HG03460 (cell line): Measurements from ENCODE around the gene NCKAP5.

Experiments used
- ATAC-seq: cut with Tn5 transposase; IDR thresholded peaks from one replicate; pipeline ENCODE4 v1.9.1; 2021; ENCODE audit not compliant: unreplicated experiment

NCKAP5 gene

GRCh38 chr2:132915812-132916549 is 652.3 kb downstream of the NCKAP5 start:
- ATAC-seq: peak; percentile 62

GRCh38 chr2:132911726-132912724 is 656.2 kb downstream of the NCKAP5 start:
- ATAC-seq: no peak

DNA sequence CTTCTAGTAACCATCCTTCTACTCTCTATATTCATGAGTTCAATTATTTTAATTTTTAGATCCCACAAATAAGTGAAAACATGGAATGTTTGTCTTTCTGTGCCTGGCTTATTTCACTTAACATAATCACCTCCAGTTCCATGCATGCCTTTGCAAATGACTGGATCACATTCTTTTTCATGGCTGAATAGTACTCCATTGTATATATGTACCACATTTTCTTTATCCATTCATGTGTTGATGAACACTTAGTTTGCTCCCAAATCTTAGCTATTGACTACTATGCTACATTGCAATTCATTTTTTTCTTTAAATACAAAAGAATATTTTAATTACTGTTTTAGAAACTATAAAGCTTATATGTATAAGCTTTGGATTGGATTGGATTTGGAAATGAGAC is 657.8 kb downstream of the NCKAP5 start:
- no peak for ATAC-seq

- no peak for ATAC-seq
Measured at GRCh38 chr2:132909427-132909826, 658.8 kb downstream of the NCKAP5 start.

GRCh38 chr2:132904142-132904842 is 664.0 kb downstream of the NCKAP5 start:
- ATAC-seq: no peak

DNA sequence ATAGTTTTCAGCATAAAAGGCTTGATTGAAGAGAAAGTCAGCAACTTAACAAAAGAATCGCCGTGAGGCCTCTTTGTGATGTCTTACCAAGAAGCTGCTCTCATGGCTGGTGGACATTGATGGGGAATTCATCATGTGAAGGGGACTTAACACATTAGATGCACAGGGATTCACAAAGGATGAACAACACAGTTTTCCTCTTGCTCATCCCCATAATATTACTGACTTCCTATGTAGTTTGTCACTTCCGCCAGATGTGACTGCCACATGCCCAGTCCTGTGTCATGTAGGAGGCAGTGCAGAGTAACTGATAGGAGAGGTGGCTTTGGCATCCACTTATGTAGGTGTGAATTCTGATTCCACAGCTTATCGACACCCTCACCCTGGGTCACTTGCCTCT is 665.6 kb downstream of the NCKAP5 start:
- ATAC-seq: no peak

DNA sequence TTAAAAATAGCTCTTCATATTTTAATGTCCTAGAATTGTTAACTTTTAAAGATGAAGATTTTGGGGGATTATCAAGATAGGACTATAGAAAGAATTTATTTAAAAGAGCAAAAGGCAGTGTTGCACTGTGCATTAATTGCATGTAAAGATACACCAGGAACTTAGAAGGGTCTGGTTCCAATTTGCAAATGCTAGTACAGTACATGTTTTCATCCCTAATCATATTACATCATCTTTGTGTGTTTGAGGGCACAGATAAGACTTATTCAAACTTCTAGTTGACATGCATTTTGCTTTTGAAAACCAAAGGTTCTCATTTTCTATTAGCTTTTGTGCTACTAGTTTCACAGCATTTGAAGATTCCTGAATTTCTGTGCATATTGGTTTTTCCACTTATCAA is 666.6 kb downstream of the NCKAP5 start:
- no peak for ATAC-seq

GRCh38 chr2:132897111-132897510 is 671.2 kb downstream of the NCKAP5 start:
- ATAC-seq: no peak

DNA sequence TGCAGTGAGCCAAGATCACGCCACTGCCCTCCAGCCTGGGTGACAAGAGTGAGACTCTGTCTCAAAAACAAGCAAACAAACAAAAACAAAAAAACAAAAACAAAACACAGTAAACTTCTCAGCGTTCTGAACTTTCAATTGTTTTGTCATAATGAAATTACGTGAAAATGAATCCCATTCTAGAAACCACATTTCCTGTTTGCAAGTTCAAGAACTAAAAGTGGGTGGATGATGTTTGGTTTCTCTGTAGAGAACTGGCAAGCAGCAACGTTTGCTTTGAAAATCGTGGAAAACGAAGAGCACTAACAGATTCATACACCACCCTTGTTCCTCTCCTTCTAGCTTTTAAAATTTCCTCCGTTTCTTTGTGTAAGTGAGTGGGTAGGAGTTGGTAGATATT is 672.2 kb downstream of the NCKAP5 start:
- no peak for ATAC-seq

DNA sequence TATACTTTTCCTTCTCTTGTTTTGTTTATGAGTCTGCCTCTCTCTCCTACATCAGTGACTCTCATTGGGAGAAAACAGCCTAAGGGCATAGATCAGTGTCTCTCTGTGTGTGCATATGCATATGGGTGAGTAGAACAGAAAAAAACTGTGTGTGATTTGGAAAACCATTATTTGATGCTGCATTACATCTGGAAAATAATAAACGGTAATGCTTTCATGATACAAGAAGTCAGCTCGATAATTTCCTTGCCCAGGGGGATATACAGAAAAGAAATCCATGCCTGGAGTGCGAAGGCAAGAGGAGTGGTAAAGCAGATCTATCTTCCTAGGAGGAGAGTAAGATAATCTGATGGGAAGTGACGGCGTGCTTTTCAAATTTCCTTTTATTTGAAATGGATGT is 676.8 kb downstream of the NCKAP5 start:
- no peak for ATAC-seq

DNA sequence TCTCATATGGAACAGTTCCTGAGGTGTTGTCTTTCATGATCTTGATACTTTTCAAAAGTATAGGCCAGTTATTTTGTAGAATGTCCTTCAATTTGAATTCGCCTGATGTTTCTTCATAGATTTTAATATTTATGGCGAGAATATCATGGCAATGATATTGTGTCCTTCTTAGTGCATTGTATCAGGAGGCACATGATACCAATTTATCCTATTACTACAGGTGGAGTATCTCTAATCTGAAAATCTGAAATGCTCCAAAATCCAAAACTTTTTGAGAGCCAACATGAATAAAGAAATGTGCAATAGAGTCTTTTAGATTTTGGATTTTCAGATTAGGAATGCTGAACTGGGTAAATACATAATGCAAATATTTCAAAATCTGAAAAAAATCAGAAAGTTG is 681.7 kb downstream of the NCKAP5 start:
- no peak for ATAC-seq

GRCh38 chr2:132884705-132885104 is 683.6 kb downstream of the NCKAP5 start:
- ATAC-seq: no peak

GRCh38 chr2:132884292-132884691 is 684.0 kb downstream of the NCKAP5 start:
- ATAC-seq: no peak

DNA sequence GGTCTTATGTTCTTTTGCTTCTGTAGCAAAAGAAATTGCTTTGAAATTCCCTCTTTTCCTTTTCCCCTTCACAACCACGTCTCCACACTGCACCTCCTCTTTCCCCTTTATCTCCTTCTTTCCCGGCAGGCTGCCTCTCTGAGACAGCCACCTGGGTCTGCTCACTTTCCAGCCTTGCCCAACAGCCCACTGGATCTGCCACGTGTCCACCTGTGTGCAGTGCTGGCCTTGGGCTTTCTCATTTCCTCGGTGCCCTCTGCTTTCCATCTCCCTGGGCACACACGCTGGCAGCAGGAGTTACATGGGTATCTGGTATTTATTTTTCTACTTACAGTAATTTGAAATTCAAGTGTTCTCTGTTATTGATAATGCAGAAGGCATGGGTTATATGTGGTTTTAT is 684.8 kb downstream of the NCKAP5 start:
- no peak for ATAC-seq

DNA sequence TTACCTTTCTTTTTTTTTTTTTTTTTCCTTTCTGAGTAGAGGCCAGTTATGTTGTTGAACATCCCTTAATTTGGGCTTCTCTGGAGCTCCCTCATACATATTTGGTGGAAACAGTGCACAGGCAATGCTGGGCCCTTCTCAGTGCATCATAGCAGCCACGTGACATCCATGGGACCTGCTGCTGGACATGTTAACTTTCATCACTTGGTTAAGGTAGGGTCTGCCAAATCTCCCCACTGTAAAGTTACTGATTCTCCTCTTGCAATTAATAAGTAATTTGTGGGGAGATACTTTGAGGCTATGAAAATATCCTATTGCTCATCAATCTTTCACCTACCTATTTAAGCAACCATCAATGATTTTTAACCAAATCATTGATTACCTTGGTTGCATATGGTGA is 686.7 kb downstream of the NCKAP5 start:
- ATAC-seq: no peak

- ATAC-seq: no peak
Measured at GRCh38 chr2:132877923-132878322, 690.3 kb downstream of the NCKAP5 start.

DNA sequence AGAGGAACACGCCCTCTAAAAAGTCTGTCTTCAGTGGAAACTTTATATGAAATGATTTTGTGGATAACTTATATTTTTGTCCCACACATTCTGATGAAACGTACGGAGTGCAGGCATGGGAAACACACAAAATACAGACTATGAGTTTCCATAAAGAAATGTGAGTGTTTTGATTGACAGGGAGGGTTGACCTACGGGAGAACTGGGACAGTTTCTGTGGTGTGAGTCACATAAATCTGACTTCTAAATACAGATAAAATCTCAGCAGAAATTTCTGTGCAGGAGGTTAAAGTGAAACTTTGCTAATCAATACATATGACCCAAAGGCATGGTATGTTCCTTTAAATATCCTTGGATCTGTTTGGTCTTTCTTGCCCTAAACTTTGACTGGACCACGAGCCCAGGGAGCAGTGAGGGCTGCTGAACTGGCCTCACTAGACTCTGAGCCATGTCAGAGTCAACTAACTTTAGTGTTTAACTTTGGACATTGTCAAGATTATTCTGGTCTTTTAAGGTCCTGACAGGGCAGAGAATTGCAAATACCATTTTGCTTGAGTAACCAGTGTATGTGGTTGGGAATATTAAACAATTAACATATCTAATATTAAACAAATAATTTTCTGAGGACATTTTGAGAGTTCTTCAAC is 691.4 kb downstream of the NCKAP5 start:
- no peak for ATAC-seq

DNA sequence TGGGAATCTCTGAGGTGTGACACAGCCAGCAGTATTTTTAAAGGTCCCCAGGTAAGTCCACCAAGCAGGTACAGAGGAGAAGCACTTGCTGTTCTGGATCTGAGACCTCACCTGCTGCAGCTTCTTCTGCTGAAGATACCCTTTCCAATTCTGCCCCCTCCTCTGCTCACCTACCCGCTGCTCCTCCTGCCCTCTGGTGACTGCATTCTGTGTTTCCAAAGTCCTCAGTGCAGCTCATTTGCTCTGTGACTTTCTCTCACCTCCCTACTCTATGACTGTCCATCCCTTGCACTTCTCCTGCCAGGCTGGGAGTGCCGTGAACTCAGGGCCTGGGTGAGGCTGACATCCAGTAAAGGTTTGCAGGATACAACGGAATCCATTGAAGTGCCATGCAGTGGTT is 693.1 kb downstream of the NCKAP5 start:
- ATAC-seq: no peak

DNA sequence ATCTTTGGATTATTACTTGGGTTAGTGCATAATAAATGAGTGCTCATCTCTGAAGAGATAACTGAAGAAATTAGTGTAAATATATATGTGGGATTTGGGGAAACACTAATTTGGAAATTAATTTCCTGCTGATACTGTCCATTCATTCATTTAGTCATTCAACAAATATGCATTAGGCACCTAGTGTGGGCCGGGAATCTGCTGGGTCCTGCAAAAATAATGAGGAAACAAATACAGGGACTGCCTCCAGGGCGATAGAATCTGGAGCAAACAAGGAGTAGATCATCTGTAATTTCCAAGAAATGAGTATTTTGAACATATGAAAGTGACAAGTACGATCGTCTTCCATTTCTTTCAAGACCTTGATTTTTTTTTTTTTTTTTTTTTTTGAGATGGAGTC is 694.5 kb downstream of the NCKAP5 start:
- ATAC-seq: no peak

- ATAC-seq: no peak
Measured at GRCh38 chr2:132871831-132872230, 696.4 kb downstream of the NCKAP5 start.

DNA sequence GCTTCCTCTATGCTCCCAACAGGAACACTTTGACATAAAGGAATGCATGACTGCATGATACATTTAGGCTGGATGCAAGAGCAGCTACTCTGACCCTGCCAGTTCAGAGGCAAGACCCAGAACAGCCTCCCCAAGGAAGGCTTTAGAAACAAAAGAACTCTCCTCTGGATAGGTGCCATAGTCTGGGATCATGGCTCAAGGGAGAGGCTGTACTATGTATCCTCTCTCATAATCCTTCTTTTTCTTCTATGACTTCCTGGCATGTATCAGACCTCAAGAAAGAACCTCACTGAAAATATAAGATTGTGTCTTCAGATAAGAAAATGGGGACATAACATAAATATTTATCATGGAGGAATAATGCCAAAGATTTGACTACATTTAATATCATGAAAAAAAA is 704.3 kb downstream of the NCKAP5 start:
- ATAC-seq: no peak
